ENCODE measurements around the gene FAM228A.

Gene FAM228A

DNA sequence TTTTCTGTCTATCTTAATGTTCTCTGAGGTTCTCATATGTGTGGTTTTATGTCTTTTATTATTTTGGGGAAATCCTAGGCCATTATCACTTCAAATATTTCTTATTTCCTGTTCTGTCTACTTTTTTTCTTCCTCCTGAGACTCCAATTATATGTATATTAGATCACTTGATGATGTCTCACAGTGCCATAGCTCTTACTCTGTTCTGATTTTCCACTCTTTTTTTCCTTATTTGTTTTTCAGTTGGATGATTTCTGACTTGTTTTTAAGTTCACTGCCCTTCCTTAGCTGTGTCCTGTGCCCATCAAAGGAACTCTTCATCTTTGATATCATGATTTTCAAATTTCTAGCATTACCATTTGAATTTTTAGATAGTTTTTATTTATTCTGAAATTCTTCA lies 27.5 kb upstream of the FAM228A start:
- Histone ChIP-seq H3K36me3 (ENCODE audit: control insufficient read depth in 1 of 2, insufficient read depth in 2 of 2, low read length in 2 of 2) (peaks cover 8% of the 10 kb centered on the region in 2 experiments), H3K14ac (ENCODE audit: low read length) (no peak overlapping the region), H3K9ac (ENCODE audit: low read length) (no peak overlapping the region), H4K91ac (ENCODE audit: low read depth, low read length) (no peak overlapping the region), H4K8ac (ENCODE audit: low read depth, low read length) (no peak overlapping the region), H3K27ac (ENCODE audit: low read depth, low read length) (no peak overlapping the region), H2AK5ac (ENCODE audit: low read length) (no peak overlapping the region), H2BK5ac (ENCODE audit: low read depth, low read length, poor library complexity) (no peak overlapping the region), H3K4ac (ENCODE audit: low read depth, low read length) (no peak overlapping the region), H3K23ac (ENCODE audit: low read length) (no peak overlapping the region), H2AFZ (ENCODE audit: insufficient read depth, low read length, poor library complexity) (no peak overlapping the region), H3K9me3 (ENCODE audit: insufficient read depth, low read depth, low read length) (peaks cover 8% of the 10 kb centered on the region), H2BK120ac (ENCODE audit: insufficient read depth, low read length, poor library complexity) (no peak overlapping the region), H3K18ac (ENCODE audit: low read length) (no peak overlapping the region), H4K12ac (ENCODE audit: low read depth, low read length) (no peak overlapping the region), H3K79me1 (ENCODE audit: low read length) (no peaks in the 10 kb centered on the region), H3K27me3 (ENCODE audit: insufficient read depth, low read length) (no peaks in the 10 kb centered on the region), H3K4me1 (ENCODE audit: control insufficient read depth in 1 of 2, insufficient read depth in 2 of 2, low read length in 2 of 2) (no peaks in the 10 kb centered on the region), H3K4me3 (ENCODE audit: low read depth, low read length) (no peak overlapping the region), H2BK12ac (ENCODE audit: low read length) (no peak overlapping the region), H3K79me2 (ENCODE audit: control insufficient read depth, insufficient read depth, low read length, poor library complexity) (no peaks in the 10 kb centered on the region), H3K4me2 (ENCODE audit: low read length) (no peak overlapping the region)
- no peak for DNase-seq

DNA sequence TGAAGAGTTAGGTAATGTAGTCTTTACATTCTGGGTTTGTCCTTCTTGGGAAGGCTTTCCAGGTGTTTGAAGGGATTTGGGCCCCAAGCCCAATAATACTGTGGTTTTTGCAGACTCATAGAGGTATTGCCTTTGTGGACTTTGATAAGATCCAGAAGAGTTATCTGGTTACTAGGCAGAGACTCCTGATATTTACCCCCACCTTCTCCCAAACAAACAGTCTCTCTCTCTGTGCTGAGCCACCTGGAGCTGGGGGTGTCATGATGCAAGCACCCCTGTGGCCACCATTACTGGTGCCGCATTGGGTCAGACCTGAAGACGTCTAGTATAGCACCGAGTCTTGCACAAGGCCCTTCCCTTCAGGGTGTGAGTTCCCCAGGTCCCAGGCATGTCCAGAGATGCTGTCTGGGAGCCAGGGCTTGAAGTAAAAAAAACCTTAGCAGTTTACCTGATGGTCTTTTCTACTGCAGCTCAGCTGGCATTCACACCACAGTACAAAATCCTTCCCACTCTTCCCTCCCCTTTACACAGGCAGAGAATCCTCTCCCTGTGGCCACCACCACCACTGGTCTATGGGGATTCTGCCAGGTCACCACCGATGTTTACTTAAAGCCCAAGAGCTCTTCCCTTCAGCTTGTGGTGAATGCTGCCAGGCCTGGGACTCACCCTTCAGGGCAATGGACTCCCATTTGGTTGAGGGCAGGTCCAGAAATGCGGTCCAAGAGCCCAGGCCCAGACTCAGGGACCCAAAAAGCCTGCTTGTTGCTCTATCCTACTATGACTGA lies 22.2 kb upstream of the FAM228A start:
- Histone ChIP-seq H3K4me3 (ENCODE audit: low read depth, low read length) (no peak overlapping the region), H4K8ac (ENCODE audit: low read depth, low read length) (no peak overlapping the region), H3K79me1 (ENCODE audit: low read length) (no peaks in the 10 kb centered on the region), H4K12ac (ENCODE audit: low read depth, low read length) (no peak overlapping the region), H2BK5ac (ENCODE audit: low read depth, low read length, poor library complexity) (no peak overlapping the region), H2BK12ac (ENCODE audit: low read length) (no peak overlapping the region), H2AFZ (ENCODE audit: insufficient read depth, low read length, poor library complexity) (no peak overlapping the region), H3K9me3 (ENCODE audit: insufficient read depth, low read depth, low read length) (peaks cover 2% of the 10 kb centered on the region), H3K27me3 (ENCODE audit: insufficient read depth, low read length) (no peaks in the 10 kb centered on the region), H2AK5ac (ENCODE audit: low read length) (no peak overlapping the region), H3K27ac (ENCODE audit: low read depth, low read length) (no peak overlapping the region), H3K14ac (ENCODE audit: low read length) (no peak overlapping the region), H3K4me1 (ENCODE audit: control insufficient read depth in 1 of 2, insufficient read depth in 2 of 2, low read length in 2 of 2) (no peaks in the 10 kb centered on the region), H3K23ac (ENCODE audit: low read length) (no peak overlapping the region), H3K4ac (ENCODE audit: low read depth, low read length) (no peak overlapping the region), H3K18ac (ENCODE audit: low read length) (no peak overlapping the region), H4K91ac (ENCODE audit: low read depth, low read length) (no peak overlapping the region), H3K36me3 (ENCODE audit: control insufficient read depth in 1 of 2, insufficient read depth in 2 of 2, low read length in 2 of 2) (no peaks in the 10 kb centered on the region), H3K4me2 (ENCODE audit: low read length) (no peak overlapping the region), H3K9ac (ENCODE audit: low read length) (no peak overlapping the region), H2BK120ac (ENCODE audit: insufficient read depth, low read length, poor library complexity) (no peak overlapping the region), H3K79me2 (ENCODE audit: control insufficient read depth, insufficient read depth, low read length, poor library complexity) (no peaks in the 10 kb centered on the region)
- peak; percentile 56 to 82 for DNase-seq
- whole genome bisulfite sequencing (ENCODE audit: extremely low coverage, insufficient coverage, insufficient read length), result no CpG with 5 or more reads among the region's 5 CpGs

DNA sequence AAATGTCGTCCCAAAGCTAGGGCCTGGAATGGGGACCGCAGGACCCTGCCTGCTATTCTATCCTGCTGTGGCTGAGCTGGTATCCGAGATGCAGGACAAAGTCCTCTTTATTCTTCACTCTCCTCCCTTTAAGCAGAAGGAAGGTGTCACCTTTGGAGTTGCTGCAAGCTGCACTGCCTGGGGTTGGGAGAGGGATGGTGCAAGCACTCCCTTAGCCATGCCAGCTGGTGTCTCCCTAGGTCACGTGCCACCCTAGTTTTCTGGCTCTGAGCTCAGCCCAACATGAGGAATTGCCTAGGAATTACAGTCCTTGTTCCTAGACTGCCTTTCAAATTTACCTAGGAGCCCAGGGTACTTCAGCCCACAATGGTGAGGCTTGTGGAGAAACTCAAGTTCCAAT lies 21.4 kb upstream of the FAM228A start:
- Histone ChIP-seq H3K18ac (ENCODE audit: low read length) (no peak overlapping the region), H3K4me3 (ENCODE audit: low read depth, low read length) (no peak overlapping the region), H3K79me2 (ENCODE audit: control insufficient read depth, insufficient read depth, low read length, poor library complexity) (no peaks in the 10 kb centered on the region), H3K4me2 (ENCODE audit: low read length) (no peak overlapping the region), H3K79me1 (ENCODE audit: low read length) (no peaks in the 10 kb centered on the region), H2BK120ac (ENCODE audit: insufficient read depth, low read length, poor library complexity) (no peak overlapping the region), H4K12ac (ENCODE audit: low read depth, low read length) (no peak overlapping the region), H2AFZ (ENCODE audit: insufficient read depth, low read length, poor library complexity) (no peak overlapping the region), H3K23ac (ENCODE audit: low read length) (no peak overlapping the region), H4K91ac (ENCODE audit: low read depth, low read length) (no peak overlapping the region), H3K27me3 (ENCODE audit: insufficient read depth, low read length) (no peaks in the 10 kb centered on the region), H2BK12ac (ENCODE audit: low read length) (no peak overlapping the region), H3K4ac (ENCODE audit: low read depth, low read length) (no peak overlapping the region), H3K9me3 (ENCODE audit: insufficient read depth, low read depth, low read length) (no peaks in the 10 kb centered on the region), H4K8ac (ENCODE audit: low read depth, low read length) (no peak overlapping the region), H2BK5ac (ENCODE audit: low read depth, low read length, poor library complexity) (no peak overlapping the region), H3K9ac (ENCODE audit: low read length) (no peak overlapping the region), H2AK5ac (ENCODE audit: low read length) (no peak overlapping the region), H3K36me3 (ENCODE audit: control insufficient read depth in 1 of 2, insufficient read depth in 2 of 2, low read length in 2 of 2) (no peaks in the 10 kb centered on the region), H3K4me1 (ENCODE audit: control insufficient read depth in 1 of 2, insufficient read depth in 2 of 2, low read length in 2 of 2) (no peaks in the 10 kb centered on the region), H3K27ac (ENCODE audit: low read depth, low read length) (no peak overlapping the region), H3K14ac (ENCODE audit: low read length) (no peak overlapping the region)
- no CpG with 5 or more reads among the region's 4 CpGs for WGBS (ENCODE audit: extremely low coverage, insufficient coverage, insufficient read length)
- DNase-seq, result no peak

DNA sequence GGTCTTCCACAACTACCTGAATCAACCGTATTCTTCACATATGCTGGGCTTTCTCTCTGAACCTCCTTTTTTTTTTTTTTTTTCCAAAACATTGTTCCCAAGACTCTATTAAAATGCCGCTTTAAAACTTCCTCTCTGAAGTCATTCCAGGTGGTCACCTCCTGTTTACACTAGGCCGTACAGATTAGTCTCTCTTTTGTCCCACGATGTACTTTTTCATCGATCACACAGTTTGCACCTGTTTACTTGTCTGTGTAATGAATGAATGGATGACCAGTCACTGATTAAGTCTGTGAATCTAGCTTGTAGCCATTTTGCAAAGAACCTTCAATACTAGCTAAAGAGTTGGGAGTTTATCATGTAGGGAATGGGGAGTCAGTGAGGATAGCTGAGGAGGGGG lies 16.7 kb upstream of the FAM228A start:
- H3K9me3 ChIP-seq (ENCODE audit: insufficient read depth, low read depth, low read length), result peaks cover 2% of the 10 kb centered on the region

More for the DNA sequence above, 16.7 kb upstream of the FAM228A start:
- no peak for DNase-seq
- no peak overlapping the region for H3K23ac ChIP-seq (ENCODE audit: low read length)
- H3K14ac ChIP-seq (ENCODE audit: low read length), result no peak overlapping the region
- H3K4me3 ChIP-seq (ENCODE audit: low read depth, low read length), result no peak overlapping the region
- H4K8ac ChIP-seq (ENCODE audit: low read depth, low read length), result no peak overlapping the region
- H3K79me1 ChIP-seq (ENCODE audit: low read length), result no peaks in the 10 kb centered on the region
- H2AK5ac ChIP-seq (ENCODE audit: low read length), result no peak overlapping the region
- no peak overlapping the region for H3K27ac ChIP-seq (ENCODE audit: low read depth, low read length)
- no peak overlapping the region for H4K12ac ChIP-seq (ENCODE audit: low read depth, low read length)
- no peak overlapping the region for H2AFZ ChIP-seq (ENCODE audit: insufficient read depth, low read length, poor library complexity)
- no peak overlapping the region for H3K9ac ChIP-seq (ENCODE audit: low read length)
- H3K27me3 ChIP-seq (ENCODE audit: insufficient read depth, low read length), result no peaks in the 10 kb centered on the region
- H2BK120ac ChIP-seq (ENCODE audit: insufficient read depth, low read length, poor library complexity), result no peak overlapping the region
- H3K4me1 ChIP-seq (ENCODE audit: control insufficient read depth in 1 of 2, insufficient read depth in 2 of 2, low read length in 2 of 2), result no peaks in the 10 kb centered on the region
- WGBS (ENCODE audit: extremely low coverage, insufficient coverage, insufficient read length), result no CpG with 5 or more reads among the region's 5 CpGs
- H3K36me3 ChIP-seq (ENCODE audit: control insufficient read depth in 1 of 2, insufficient read depth in 2 of 2, low read length in 2 of 2), result no peaks in the 10 kb centered on the region
- no peak overlapping the region for H4K91ac ChIP-seq (ENCODE audit: low read depth, low read length)
- H3K79me2 ChIP-seq (ENCODE audit: control insufficient read depth, insufficient read depth, low read length, poor library complexity), result no peaks in the 10 kb centered on the region
- no peak overlapping the region for H2BK12ac ChIP-seq (ENCODE audit: low read length)
- no peak overlapping the region for H3K18ac ChIP-seq (ENCODE audit: low read length)
- H2BK5ac ChIP-seq (ENCODE audit: low read depth, low read length, poor library complexity), result no peak overlapping the region
- no peak overlapping the region for H3K4me2 ChIP-seq (ENCODE audit: low read length)
- no peak overlapping the region for H3K4ac ChIP-seq (ENCODE audit: low read depth, low read length)
